H9 (cell line): ENCODE results near the gene ARF1. TPM values are rescaled to one million over a fixed set of nuclear protein-coding genes. Genes with fewer than 3 reads are reported as not detected.

ENCODE experiments used
- DNase-seq: peaks from one replicate; pipeline ENCODE4 v3.0.0-alpha.2; 2017
- H2AFZ ChIP-seq: one replicate; pipeline ENCODE4 v1.6.1; 2013; ENCODE audit warnings: mild to moderate bottlenecking, low read length, control low read depth, moderate library complexity
- H2AK5ac ChIP-seq: 2 replicates; pipeline ENCODE4 v1.6.1; 2013; ENCODE audit warnings: low read length, control low read depth, mixed read lengths; ENCODE audit not compliant: insufficient read length
- H2BK120ac ChIP-seq: one replicate; pipeline ENCODE4 v1.6.1; 2013; ENCODE audit warnings: low read depth, mild to moderate bottlenecking, low read length, control low read depth, inconsistent platforms; ENCODE audit not compliant: poor library complexity, severe bottlenecking
- H2BK12ac ChIP-seq: 2 replicates; pipeline ENCODE4 v1.6.1; 2013; ENCODE audit warnings: low read length, control low read depth, mixed read lengths, low read depth; ENCODE audit not compliant: insufficient read length
- H2BK15ac ChIP-seq: 2 replicates; pipeline ENCODE4 v1.6.1; 2013; ENCODE audit warnings: low read depth, low read length, control low read depth
- H2BK20ac ChIP-seq: one replicate; pipeline ENCODE4 v1.6.1; 2013; ENCODE audit warnings: low read depth, mild to moderate bottlenecking, low read length, control low read depth, inconsistent platforms; ENCODE audit not compliant: poor library complexity, severe bottlenecking
- H2BK5ac ChIP-seq: 2 replicates; pipeline ENCODE4 v1.6.1; 2013; ENCODE audit warnings: low read length, control low read depth, mixed read lengths; ENCODE audit not compliant: insufficient read length
- H3K14ac ChIP-seq: 2 replicates; pipeline ENCODE4 v1.6.1; 2013; ENCODE audit warnings: low read length, control low read depth; ENCODE audit not compliant: insufficient read depth
- H3K18ac ChIP-seq: 2 replicates; pipeline ENCODE4 v1.6.1; 2013; ENCODE audit warnings: low read depth, mild to moderate bottlenecking, mixed read lengths, low read length, control low read depth; ENCODE audit not compliant: insufficient read length
- H3K23ac ChIP-seq: 2 replicates; pipeline ENCODE4 v1.6.1; 2013; ENCODE audit warnings: low read length, control low read depth, mixed read lengths, low read depth; ENCODE audit not compliant: insufficient read length
- H3K23me2 ChIP-seq: 2 replicates; pipeline ENCODE4 v1.6.1; 2013; ENCODE audit warnings: low read depth, mild to moderate bottlenecking, mixed read lengths, low read length, control low read depth; ENCODE audit not compliant: insufficient read length, poor library complexity, severe bottlenecking
- H3K27ac ChIP-seq: 2 replicates; pipeline ENCODE4 v1.5.1; 2013; ENCODE audit warnings: low read length, control low read depth, mixed read lengths, low read depth; ENCODE audit not compliant: insufficient read length
- H3K27me3 ChIP-seq: 2 replicates; pipeline ENCODE4 v1.6.1; 2013; ENCODE audit warnings: low read length, control low read depth, inconsistent platforms; ENCODE audit not compliant: insufficient read depth
- H3K4ac ChIP-seq: 2 replicates; pipeline ENCODE4 v1.6.1; 2013; ENCODE audit warnings: low read depth, mild to moderate bottlenecking, control low read depth, inconsistent platforms, low read length, moderate library complexity
- H3K4me1 ChIP-seq: 2 replicates; pipeline ENCODE4 v1.6.1; 2013; ENCODE audit warnings: low read length, control low read depth, inconsistent platforms; ENCODE audit not compliant: insufficient read depth
- H3K4me2 ChIP-seq: 2 replicates; pipeline ENCODE4 v1.6.1; 2013; ENCODE audit warnings: low read length, control low read depth, mixed read lengths; ENCODE audit not compliant: insufficient read length, insufficient read depth
- H3K56ac ChIP-seq: 2 replicates; pipeline ENCODE4 v1.6.1; 2013; ENCODE audit warnings: low read depth, mild to moderate bottlenecking, mixed read lengths, low read length, control low read depth; ENCODE audit not compliant: insufficient read length
- H3K79me1 ChIP-seq: 2 replicates; pipeline ENCODE4 v1.6.1; 2013; ENCODE audit warnings: low read depth, mild to moderate bottlenecking, moderate library complexity, low read length, control low read depth, inconsistent platforms; ENCODE audit not compliant: insufficient read depth, poor library complexity, severe bottlenecking
- H3K79me2 ChIP-seq: 2 replicates; pipeline ENCODE4 v1.6.1; 2013; ENCODE audit warnings: low read length, control low read depth, inconsistent platforms; ENCODE audit not compliant: insufficient read depth
- H3K9ac ChIP-seq: 2 replicates; pipeline ENCODE4 v1.6.1; 2013; ENCODE audit warnings: low read length, control low read depth, mixed read lengths; ENCODE audit not compliant: insufficient read length; ENCODE audit errors: extremely low read depth
- H3K9me3 ChIP-seq: one replicate; pipeline ENCODE4 v1.6.1; 2013; ENCODE audit warnings: low read depth, low read length, inconsistent platforms; ENCODE audit not compliant: control insufficient read depth
- H3T11ph ChIP-seq: one replicate; pipeline ENCODE4 v1.6.1; 2013; ENCODE audit warnings: mild to moderate bottlenecking, low read length, control low read depth, inconsistent platforms
- H4K20me1 ChIP-seq: one replicate; pipeline ENCODE4 v1.6.1; 2013; ENCODE audit not compliant: control insufficient read depth, insufficient read length, insufficient read depth
- H4K5ac ChIP-seq: 2 replicates; pipeline ENCODE4 v1.6.1; 2013; ENCODE audit warnings: low read depth, mild to moderate bottlenecking, mixed read lengths, low read length, control low read depth; ENCODE audit not compliant: insufficient read length
- H4K8ac ChIP-seq: replicated peaks from 2 replicates; pipeline ENCODE4 v1.6.1; 2013; ENCODE audit warnings: low read length, control low read depth, mixed read lengths, low read depth; ENCODE audit not compliant: insufficient read length
- H4K91ac ChIP-seq: 2 replicates; pipeline ENCODE4 v1.6.1; 2013; ENCODE audit warnings: low read depth, mild to moderate bottlenecking, moderate library complexity, mixed read lengths, low read length, control low read depth; ENCODE audit not compliant: insufficient read length
- H3K27ac Mint-ChIP-seq, 3 experiments: 2 replicates in 2 of 3; 3 replicates in 1 of 3; pipeline ENCODE4 v1.8.0; 2020 to 2021; ENCODE audit warnings: mixed read lengths in 3 of 3, mild to moderate bottlenecking in 1 of 3, moderate library complexity in 1 of 3
- H3K27me3 Mint-ChIP-seq: 2 replicates; pipeline ENCODE4 v1.8.0; 2021; ENCODE audit warnings: low read depth, mild to moderate bottlenecking, moderate library complexity, mixed read lengths
- H3K36me3 Mint-ChIP-seq, 3 experiments: 2 replicates in 2 of 3; 3 replicates in 1 of 3; pipeline ENCODE4 v1.8.0; 2020 to 2021; ENCODE audit warnings: low read depth in 3 of 3, mixed read lengths in 3 of 3; ENCODE audit not compliant: insufficient read depth in 1 of 3
- H3K4me1 Mint-ChIP-seq, 2 experiments: 2 replicates each; pipeline ENCODE4 v1.8.0; 2020; ENCODE audit warnings: mixed read lengths in 2 of 2
- H3K4me3 Mint-ChIP-seq, 2 experiments: 2 replicates in 1 of 2; 3 replicates in 1 of 2; pipeline ENCODE4 v1.8.0; 2020 to 2021; ENCODE audit warnings: mild to moderate bottlenecking in 2 of 2, mixed read lengths in 2 of 2, moderate library complexity in 1 of 2
- H3K9me3 Mint-ChIP-seq, 2 experiments: 2 replicates in 1 of 2; 3 replicates in 1 of 2; pipeline ENCODE4 v1.8.0; 2020; ENCODE audit warnings: mild to moderate bottlenecking in 2 of 2, mixed read lengths in 2 of 2, moderate library complexity in 1 of 2
- WGBS: extraction: QIAGEN DNeasy Blood & Tissue Kit; methylation state at CpG from one replicate; pipeline ENCODE4 v1.1.7; 2013; ENCODE audit warnings: missing lambda C conversion rate, low lambda C conversion rate, mixed read lengths; ENCODE audit not compliant: insufficient read length; ENCODE audit errors: extremely low coverage; 5-methylcytosine and 5-hydroxymethylcytosine counted together
- total RNA-seq: library from RNA; stranded (reverse); gene quantifications from 2 replicates; pipeline ENCODE4 v1.2.1, GENCODE V29; 2021
- TF ChIP-seq, protein P1 (sequence below): fragments of 200-600 bp; sonication (generic); conservative IDR thresholded peaks from 3 replicates; pipeline ENCODE4 v1.8.0; 2021; ENCODE audit warnings: antibody characterized with exemption, mild to moderate bottlenecking

Gene ARF1
- total RNA-seq, 1 experiment from 2014 or later, result 258 TPM

DNA sequence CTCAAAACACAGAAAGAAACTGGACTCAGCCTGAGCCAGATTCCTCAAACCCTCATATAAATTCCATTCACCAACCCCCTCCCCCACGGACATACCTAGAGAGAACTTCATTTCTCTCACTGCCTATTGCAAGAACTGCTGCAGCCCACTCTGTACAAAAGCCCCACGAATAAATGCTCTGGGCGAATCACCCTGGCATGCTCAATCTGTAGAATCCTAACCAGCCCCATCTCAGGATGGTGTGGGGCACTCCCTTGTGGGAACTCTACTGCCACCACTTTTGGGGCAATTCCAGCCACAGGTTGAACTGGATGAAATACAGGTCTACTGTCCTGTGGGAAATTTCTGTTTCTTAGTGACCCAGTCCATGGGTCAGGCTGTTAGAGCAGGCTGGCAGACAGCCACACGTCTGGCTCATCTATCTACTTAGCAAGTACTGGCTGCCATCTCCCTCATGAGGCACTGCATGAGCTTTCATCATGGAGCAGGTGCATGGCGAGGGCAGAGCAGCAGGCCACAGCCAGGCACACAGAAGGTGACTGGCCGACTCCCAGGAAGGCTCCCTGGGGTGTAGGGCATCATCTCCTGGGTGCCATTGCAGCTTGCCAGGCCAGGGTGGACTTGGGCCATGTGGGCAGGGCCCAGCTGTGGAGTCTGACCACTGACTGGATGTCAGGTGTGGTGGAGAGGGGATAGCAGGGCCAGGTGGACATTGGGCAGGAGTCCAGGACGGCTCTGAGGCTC lies 22.2 kb downstream of the ARF1 start:
- Histone ChIP-seq H3K18ac (no peak overlapping the region), H4K91ac (no peak overlapping the region), H2BK15ac (no peak overlapping the region), H4K5ac (no peak overlapping the region), H2BK12ac (no peak overlapping the region), H4K20me1 (no peaks in the 10 kb centered on the region), H3K23ac (no peak overlapping the region), H3K23me2 (peaks cover 12% of the 10 kb centered on the region), H3T11ph (no peak overlapping the region), H3K79me1 (peaks cover 3% of the 10 kb centered on the region), H2BK120ac (no peak overlapping the region), H3K14ac (no peak overlapping the region), H2BK5ac (no peak overlapping the region), H2AFZ (no peak overlapping the region), H3K27me3 (no peaks in the 10 kb centered on the region), H2BK20ac (no peak overlapping the region), H3K4me2 (peak overlapping the region; percentile 37), H3K9ac (no peak overlapping the region), H3K4me1 (no peaks in the 10 kb centered on the region), H3K79me2 (no peaks in the 10 kb centered on the region), H3K9me3 (no peaks in the 10 kb centered on the region), H4K8ac (no peak overlapping the region), H3K4ac (no peak overlapping the region), H3K27ac (no peak overlapping the region), H2AK5ac (no peak overlapping the region), H3K56ac (no peak overlapping the region)
- Mint-ChIP-seq H3K36me3 (peaks cover 18 to 38% (median 31%) of the 10 kb centered on the region in 3 experiments; a peak in 6 of 7 replicates), H3K27me3 (peaks cover 3% of the 10 kb centered on the region), H3K9me3 (no peaks in the 10 kb centered on the region), H3K4me1 (peaks cover 18 to 19% of the 10 kb centered on the region in 2 experiments), H3K27ac (peak overlapping the region in 2 of 3 experiments; percentile 62 to 76; a peak in 2 of 7 replicates), H3K4me3 (peak overlapping the region; percentile 95 to 96)
- WGBS, result no CpG with 5 or more reads among the region's 7 CpGs
- peak; percentile 22 for DNase-seq
- TF ChIP-seq, protein P1, sequence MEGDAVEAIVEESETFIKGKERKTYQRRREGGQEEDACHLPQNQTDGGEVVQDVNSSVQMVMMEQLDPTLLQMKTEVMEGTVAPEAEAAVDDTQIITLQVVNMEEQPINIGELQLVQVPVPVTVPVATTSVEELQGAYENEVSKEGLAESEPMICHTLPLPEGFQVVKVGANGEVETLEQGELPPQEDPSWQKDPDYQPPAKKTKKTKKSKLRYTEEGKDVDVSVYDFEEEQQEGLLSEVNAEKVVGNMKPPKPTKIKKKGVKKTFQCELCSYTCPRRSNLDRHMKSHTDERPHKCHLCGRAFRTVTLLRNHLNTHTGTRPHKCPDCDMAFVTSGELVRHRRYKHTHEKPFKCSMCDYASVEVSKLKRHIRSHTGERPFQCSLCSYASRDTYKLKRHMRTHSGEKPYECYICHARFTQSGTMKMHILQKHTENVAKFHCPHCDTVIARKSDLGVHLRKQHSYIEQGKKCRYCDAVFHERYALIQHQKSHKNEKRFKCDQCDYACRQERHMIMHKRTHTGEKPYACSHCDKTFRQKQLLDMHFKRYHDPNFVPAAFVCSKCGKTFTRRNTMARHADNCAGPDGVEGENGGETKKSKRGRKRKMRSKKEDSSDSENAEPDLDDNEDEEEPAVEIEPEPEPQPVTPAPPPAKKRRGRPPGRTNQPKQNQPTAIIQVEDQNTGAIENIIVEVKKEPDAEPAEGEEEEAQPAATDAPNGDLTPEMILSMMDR, result no peak
